ACC112 (cell line): ENCODE measurements around the gene LRRC8B.

ENCODE experiments used
- H2AFZ ChIP-seq: fragments of 200-600 bp; sonication (generic); one replicate; pipeline ENCODE4 v1.6.0; 2017; ENCODE audit warnings: antibody characterized with exemption, low read length; ENCODE audit not compliant: unreplicated experiment
- H3K27ac ChIP-seq: fragments of 200-600 bp; sonication (generic); 2 replicates; pipeline ENCODE4 v1.5.1; 2014; ENCODE audit warnings: low read depth, mild to moderate bottlenecking, antibody characterized with exemption, low read length, moderate library complexity
- H3K27me3 ChIP-seq: fragments of 200-600 bp; sonication (generic); 2 replicates; pipeline ENCODE4 v1.6.1; 2014; ENCODE audit warnings: mild to moderate bottlenecking, antibody characterized with exemption, low read length, moderate library complexity, mixed read lengths; ENCODE audit not compliant: insufficient read depth
- H3K36me3 ChIP-seq: fragments of 200-600 bp; sonication (generic); 2 replicates; pipeline ENCODE4 v1.6.1; 2016; ENCODE audit warnings: mild to moderate bottlenecking, antibody characterized with exemption, low read length, moderate library complexity, mixed read lengths; ENCODE audit not compliant: insufficient read depth
- H3K4me1 ChIP-seq: fragments of 200-600 bp; sonication (generic); one replicate; pipeline ENCODE4 v1.6.1; 2016; ENCODE audit warnings: low read length, mixed read lengths; ENCODE audit not compliant: insufficient read depth, unreplicated experiment, control insufficient read depth
- H3K4me3 ChIP-seq: fragments of 200-600 bp; sonication (generic); 2 replicates; pipeline ENCODE4 v1.5.1; 2014; ENCODE audit warnings: mild to moderate bottlenecking, low read depth, low read length
- H3K79me2 ChIP-seq: fragments of 200-600 bp; sonication (generic); one replicate; pipeline ENCODE4 v1.6.0; 2016; ENCODE audit warnings: low read length; ENCODE audit not compliant: control insufficient read depth, unreplicated experiment, insufficient read depth

The LRRC8B gene

DNA sequence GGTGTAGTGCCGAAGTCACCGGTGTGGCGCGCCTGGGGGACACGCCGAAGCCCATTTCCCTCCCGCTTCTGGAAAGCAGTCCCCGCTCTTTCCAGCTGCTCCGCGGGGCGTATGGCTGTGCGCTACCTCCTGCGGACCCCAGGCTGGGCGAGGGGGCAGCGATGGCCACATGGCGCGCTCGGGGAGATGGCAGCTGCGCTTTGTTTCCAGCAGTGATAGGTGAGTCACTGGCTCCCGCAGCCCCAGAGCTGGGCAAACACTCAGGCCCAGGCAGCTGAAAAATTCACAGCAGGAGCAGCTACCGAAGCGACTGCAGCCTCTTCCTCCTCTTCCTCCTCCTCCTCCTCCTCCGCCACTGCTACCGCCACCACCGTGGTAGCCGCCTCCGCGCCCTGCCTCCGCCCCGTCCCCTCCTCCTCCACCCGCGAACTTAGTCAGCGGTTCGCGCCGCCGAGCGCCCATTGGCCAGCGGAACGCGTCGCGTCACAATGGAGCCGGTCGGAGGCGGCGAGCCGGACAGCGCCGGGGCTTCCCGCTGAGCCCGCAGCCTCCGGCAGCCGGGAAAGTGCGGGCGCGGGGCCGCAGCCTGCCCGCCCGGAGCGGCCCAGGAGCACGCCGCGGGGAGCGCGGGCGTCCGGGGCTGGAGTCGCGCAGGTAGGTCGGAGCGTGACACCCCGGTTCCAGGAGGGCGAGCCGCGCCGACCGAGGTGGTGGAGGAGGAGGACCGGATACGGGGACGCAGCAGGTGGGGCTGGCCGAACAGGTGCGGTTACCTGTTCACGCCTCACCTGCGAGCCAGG, at the start of gene LRRC8B:
Gene LRRC8B (plus strand): TSS at position 461 of the 800 bp plus-strand sequence. CDS start 57,822 bp downstream, outside the sequence.
- no peaks in the 10 kb centered on the region for H3K79me2 ChIP-seq
- H3K27ac ChIP-seq: peak within 1 kb of the TSS; percentile 15; the same call in 1 of the 2 replicates

DNA sequence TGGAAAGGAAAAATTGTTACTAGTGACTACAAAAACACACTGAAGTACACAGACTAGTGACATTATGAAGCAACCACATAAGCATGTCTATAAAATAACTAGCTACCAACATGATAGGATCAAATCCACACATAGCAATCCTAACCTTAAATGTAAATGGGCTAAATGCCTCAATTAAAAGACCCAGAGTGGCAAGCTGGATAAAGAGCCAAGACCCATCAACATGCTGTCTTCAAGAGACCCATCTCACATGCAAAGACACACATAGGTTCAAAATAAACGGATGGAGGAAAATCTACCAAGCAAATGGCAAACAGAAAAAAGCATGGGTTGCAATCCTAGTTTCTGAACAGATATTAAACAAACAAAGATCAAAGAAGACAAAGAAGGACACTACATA, 49.4 kb upstream of the LRRC8B start:
- Histone ChIP-seq H3K79me2 (no peaks in the 10 kb centered on the region), H3K36me3 (no peaks in the 10 kb centered on the region), H3K4me1 (no peaks in the 10 kb centered on the region), H3K4me3 (no peak overlapping the region), H3K27ac (no peak overlapping the region), H2AFZ (no peak overlapping the region), H3K27me3 (peaks cover 29% of the 10 kb centered on the region)

More for the DNA sequence above, at the start of gene LRRC8B:
- no peaks in the 10 kb centered on the region for H3K36me3 ChIP-seq
- H3K27me3 ChIP-seq: no peaks in the 10 kb centered on the region
- H3K4me3 ChIP-seq: peak within 1 kb of the TSS; percentile 85
- peaks cover 21% of the 10 kb centered on the region for H3K4me1 ChIP-seq
- H2AFZ ChIP-seq: peak within 1 kb of the TSS; percentile 53

DNA sequence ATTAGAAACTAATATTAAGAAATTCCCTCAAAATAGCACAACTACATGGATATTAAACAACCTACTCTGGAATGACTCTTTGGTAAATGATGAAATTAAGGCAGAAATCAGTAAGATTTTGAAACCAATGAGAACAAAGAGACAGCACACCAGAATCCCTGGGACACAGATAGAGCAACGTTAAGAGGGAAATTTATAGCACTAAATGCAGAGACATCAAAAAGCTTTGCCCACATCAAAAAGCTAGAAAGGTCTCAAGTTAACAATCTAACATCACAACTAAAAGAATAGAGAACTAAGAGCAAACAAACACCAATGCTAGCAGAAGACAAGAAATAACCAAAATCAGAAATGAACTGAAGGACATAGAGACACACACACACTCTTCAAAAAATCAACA, 48.6 kb upstream of the LRRC8B start:
- H2AFZ ChIP-seq: no peak overlapping the region
- no peaks in the 10 kb centered on the region for H3K36me3 ChIP-seq
- H3K27ac ChIP-seq: no peak overlapping the region
- no peak overlapping the region for H3K4me3 ChIP-seq
- peaks cover 29% of the 10 kb centered on the region for H3K27me3 ChIP-seq
- H3K4me1 ChIP-seq: no peaks in the 10 kb centered on the region
- H3K79me2 ChIP-seq: no peaks in the 10 kb centered on the region

DNA sequence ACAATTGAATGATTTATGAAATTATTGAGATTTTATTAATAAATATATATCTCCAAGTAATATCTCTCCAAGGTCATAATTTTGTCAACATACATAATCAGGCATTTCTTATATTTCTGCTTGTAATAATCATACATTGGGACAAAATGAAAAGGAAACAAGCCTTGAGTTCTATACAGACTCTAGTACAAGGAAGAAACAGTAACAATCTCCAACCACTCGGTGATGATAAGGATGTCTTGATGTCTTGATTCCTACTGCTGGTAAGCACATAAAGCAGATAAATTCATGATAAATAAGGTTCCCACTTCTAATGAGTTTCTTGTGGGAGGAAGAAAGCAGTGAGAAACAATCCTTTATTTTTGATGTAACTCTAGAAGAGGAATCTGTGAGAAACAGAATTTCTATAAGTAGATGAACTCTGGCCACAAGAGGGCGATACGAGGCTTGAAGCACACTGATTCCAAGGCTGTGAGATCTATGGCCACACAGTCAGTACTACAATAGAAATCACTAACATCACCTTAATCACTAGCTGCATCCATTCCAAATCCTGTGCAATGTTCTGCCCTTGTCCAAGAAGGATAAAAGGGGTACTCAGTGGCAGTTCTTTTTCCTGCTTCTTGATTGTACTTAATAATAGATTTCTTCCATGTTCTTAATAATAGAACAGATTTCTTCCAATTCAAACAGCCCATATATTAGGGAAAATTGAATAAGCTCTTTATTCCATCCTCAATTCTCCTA, 41.4 kb upstream of the LRRC8B start:
- Histone ChIP-seq H3K4me3 (no peak overlapping the region), H2AFZ (no peak overlapping the region), H3K27me3 (peaks cover 15% of the 10 kb centered on the region; the same call in 1 of the 2 replicates), H3K4me1 (no peaks in the 10 kb centered on the region), H3K36me3 (no peaks in the 10 kb centered on the region), H3K27ac (no peak overlapping the region), H3K79me2 (no peaks in the 10 kb centered on the region)

DNA sequence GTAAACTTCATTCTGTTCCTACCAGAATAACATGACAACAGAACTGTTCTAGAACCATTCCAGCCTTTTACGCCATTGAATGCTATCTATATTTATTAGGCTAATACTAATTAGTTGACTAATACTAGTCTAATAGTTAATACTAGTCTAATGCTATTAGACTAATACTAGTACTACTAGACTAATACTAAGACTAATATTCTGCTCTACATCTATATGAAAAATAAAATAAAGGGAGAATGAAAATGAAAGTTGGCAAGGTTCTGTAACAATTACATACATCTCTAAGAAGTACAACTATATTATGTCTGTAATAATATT, 40.9 kb upstream of the LRRC8B start:
- H3K4me3 ChIP-seq: no peak overlapping the region
- H3K36me3 ChIP-seq: no peaks in the 10 kb centered on the region
- peaks cover 15% of the 10 kb centered on the region; the same call in 1 of the 2 replicates for H3K27me3 ChIP-seq
- H3K79me2 ChIP-seq: no peaks in the 10 kb centered on the region
- no peak overlapping the region for H3K27ac ChIP-seq
- H3K4me1 ChIP-seq: no peaks in the 10 kb centered on the region
- no peak overlapping the region for H2AFZ ChIP-seq

DNA sequence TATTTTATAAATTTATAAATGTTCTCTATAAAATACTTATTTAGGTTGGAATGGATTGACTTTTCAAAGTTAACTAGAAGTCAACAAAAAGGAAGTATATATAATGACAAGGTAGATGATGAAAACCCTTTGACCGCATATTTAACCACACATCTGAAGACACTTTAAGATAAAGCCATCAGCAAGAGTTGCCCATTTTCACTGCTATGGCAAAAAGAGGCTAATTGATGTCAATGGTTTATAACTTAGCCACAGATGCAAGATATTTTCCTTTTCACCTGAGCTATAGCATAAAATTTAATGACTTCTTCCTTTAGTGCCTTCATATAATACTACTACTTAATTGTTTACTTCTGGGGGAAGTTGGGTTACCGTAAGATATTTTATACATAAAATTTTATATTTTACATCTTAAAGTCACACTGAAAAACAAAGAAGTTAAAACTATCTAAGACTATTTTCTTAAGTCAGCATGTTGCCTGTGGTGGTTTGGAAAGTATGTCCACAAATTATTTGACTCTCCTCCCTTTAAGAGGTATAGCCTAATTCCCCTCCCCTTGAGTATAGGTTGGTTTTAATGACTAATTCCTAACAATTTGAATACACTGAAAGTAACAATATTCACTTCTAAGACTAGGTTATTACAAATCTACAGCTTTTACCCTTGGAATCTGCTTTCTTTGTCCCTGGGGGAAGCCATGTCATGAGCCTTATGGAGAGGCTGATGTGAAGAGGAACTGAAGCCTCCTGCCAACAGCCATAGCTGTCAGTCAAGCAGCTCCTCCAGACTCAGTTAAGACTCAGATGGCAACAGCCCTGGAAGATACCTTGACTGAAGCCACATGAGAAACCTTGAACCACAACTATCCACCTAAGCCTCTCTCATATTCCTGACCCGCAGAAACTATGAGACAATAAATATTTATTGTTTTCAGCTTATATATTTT, 40.3 kb upstream of the LRRC8B start:
- peaks cover 15% of the 10 kb centered on the region; the same call in 1 of the 2 replicates for H3K27me3 ChIP-seq
- H3K4me3 ChIP-seq: no peak overlapping the region
- no peaks in the 10 kb centered on the region for H3K79me2 ChIP-seq
- no peaks in the 10 kb centered on the region for H3K4me1 ChIP-seq
- H3K27ac ChIP-seq: no peak overlapping the region
- no peak overlapping the region for H2AFZ ChIP-seq
- H3K36me3 ChIP-seq: no peaks in the 10 kb centered on the region

DNA sequence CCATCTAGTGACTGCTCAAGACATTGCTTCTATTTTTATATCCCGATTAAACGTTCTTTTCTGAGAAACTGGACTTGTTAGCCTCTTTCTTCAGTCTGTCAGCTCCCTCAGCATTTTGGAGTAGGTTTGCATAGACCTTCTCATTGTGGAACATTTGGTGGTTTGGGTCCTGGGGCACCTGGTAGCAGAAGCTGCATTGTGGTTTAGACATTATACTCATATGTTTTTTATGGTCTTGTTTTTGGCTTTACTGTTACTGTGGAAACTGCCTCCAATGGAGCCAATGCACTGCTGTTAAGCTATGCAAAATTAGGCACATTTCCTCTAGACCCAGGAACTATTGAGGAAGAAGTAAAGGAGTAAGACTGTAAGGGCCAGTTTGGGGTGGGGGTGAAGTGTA, 36.7 kb upstream of the LRRC8B start:
- Histone ChIP-seq H3K4me1 (no peaks in the 10 kb centered on the region), H3K27ac (no peak overlapping the region), H3K27me3 (peaks cover 15% of the 10 kb centered on the region; the same call in 1 of the 2 replicates), H2AFZ (no peak overlapping the region), H3K36me3 (no peaks in the 10 kb centered on the region), H3K79me2 (no peaks in the 10 kb centered on the region), H3K4me3 (no peak overlapping the region)

DNA sequence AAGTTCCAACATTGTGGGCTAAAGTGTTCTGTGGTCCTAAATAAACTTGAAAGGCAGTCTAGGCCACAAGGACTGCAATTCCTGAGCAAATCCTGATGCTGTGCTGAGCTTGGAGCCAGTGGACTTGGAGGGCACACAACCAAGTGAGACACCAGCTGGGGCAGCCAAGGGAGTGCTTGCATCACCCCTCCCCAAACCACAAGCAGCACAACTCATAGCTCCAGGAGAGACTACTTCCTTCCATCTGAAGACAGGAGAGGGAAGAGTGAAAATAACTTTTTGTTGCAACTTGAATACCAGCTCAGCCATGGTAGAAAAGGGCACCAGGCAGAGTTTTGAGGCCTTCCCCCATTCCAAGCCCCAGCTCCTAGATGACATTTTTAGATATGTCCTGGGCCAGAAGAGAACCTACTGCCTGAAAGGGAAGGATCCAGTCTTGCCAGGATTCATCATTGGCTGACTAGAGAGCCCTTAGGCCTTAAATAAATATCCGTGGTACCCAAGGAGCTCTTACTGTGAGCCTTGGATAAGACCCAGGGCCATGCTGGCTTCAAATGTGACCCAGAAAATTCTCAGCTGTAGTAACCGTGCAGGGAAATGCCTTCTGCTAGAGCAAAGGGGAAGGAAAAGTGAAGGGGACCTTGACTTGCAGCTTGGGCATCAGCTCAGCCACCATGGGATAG, 35.4 kb upstream of the LRRC8B start:
- H3K27ac ChIP-seq: no peak overlapping the region
- H3K79me2 ChIP-seq: no peaks in the 10 kb centered on the region
- H3K4me1 ChIP-seq: no peaks in the 10 kb centered on the region
- no peaks in the 10 kb centered on the region for H3K36me3 ChIP-seq
- H3K4me3 ChIP-seq: no peak overlapping the region
- H2AFZ ChIP-seq: no peak overlapping the region
- H3K27me3 ChIP-seq: peaks cover 15% of the 10 kb centered on the region; the same call in 1 of the 2 replicates

DNA sequence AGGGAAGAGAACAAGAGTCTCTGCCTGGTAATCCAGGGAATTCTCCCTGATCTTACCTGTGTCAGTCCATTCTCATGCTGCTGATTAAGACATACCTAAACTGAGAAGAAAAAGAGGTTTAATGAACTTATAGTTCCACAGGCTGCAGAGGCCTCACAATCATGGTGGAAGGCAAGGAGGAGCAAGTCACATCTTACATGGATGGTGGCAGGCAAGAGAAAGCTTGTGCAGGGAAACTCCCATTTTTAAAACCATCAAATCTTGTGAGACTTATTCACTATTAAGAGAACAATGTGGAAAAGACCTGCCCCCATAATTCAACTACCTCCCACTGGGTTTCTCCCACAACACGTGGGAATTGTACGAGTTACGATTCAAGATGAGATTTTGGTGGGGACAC, 34.2 kb upstream of the LRRC8B start:
- no peak overlapping the region for H2AFZ ChIP-seq
- peaks cover 14% of the 10 kb centered on the region; the same call in 1 of the 2 replicates for H3K27me3 ChIP-seq
- H3K79me2 ChIP-seq: no peaks in the 10 kb centered on the region
- no peaks in the 10 kb centered on the region for H3K36me3 ChIP-seq
- H3K27ac ChIP-seq: no peak overlapping the region
- no peaks in the 10 kb centered on the region for H3K4me1 ChIP-seq
- H3K4me3 ChIP-seq: no peak overlapping the region

DNA sequence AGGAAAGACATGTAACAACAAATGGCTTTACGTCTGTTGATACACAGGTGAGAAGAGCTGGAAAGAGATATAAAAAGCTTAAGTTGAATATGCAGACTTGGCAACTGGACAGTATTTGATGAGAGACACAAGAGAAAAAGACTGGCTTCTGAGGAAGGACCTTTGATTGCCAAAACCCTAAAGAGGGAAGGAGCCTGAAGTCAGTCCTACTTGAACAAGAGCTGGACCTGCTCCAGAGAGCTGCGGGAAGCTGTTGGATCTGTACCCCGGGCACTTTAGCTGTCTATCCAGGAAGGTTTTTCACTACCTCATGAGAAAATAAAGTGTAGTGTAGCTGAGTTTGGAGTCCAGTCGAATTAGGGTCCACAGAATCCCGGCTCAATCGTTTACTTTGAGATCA, 25.3 kb upstream of the LRRC8B start:
- no peaks in the 10 kb centered on the region for H3K79me2 ChIP-seq
- H3K27me3 ChIP-seq: peaks cover 20% of the 10 kb centered on the region
- no peak overlapping the region for H3K27ac ChIP-seq

More for the DNA sequence above, 25.3 kb upstream of the LRRC8B start:
- Histone ChIP-seq H3K4me3 (no peak overlapping the region), H2AFZ (no peak overlapping the region), H3K36me3 (no peaks in the 10 kb centered on the region), H3K4me1 (no peaks in the 10 kb centered on the region)
